H1 (cell line): ENCODE data around the gene GALNT12. TPM values are rescaled to one million over a fixed set of nuclear protein-coding genes. Genes with fewer than 3 reads are reported as not detected.
A peak's percentile ranks its signal among the peaks of the same experiment; 100 is the strongest.

ENCODE experiments used
- ASH2L ChIP-seq: fragments of 200-600, 300-600 bp; sonication (generic); IDR thresholded peaks from one replicate; pipeline ENCODE4 v1.7.1; 2017; ENCODE audit warnings: low read length
- ATF3 ChIP-seq: IDR thresholded peaks from 2 replicates; pipeline ENCODE4 v1.6.1; 2011; ENCODE audit warnings: low read depth, mild to moderate bottlenecking, low read length; ENCODE audit not compliant: insufficient read depth
- CBX8 ChIP-seq: fragments of 300-800, 300-1000 bp; sonication (generic); IDR thresholded peaks from 2 replicates; pipeline ENCODE4 v1.7.1; 2016; ENCODE audit warnings: low read depth, low read length, borderline replicate concordance
- CHD1 ChIP-seq: IDR thresholded peaks from 2 replicates; pipeline ENCODE4 v1.6.1; 2012; ENCODE audit warnings: low read depth, low read length, improper control_type of control experiment
- CHD2 ChIP-seq: IDR thresholded peaks from 2 replicates; pipeline ENCODE4 v1.6.1; 2012; ENCODE audit warnings: low read length, improper control_type of control experiment
- CREB1 ChIP-seq: IDR thresholded peaks from 2 replicates; pipeline ENCODE4 v1.6.1; 2012; ENCODE audit warnings: inconsistent platforms
- CTCF ChIP-seq, 3 experiments: IDR thresholded peaks; 1 replicate in 2 of 3; 2 replicates in 1 of 3; pipeline versions ENCODE4 v1.5.1 to v1.6.1; 2011; ENCODE audit warnings: low read length in 3 of 3, mild to moderate bottlenecking in 3 of 3, inconsistent platforms in 2 of 3, low read depth in 1 of 3, moderate library complexity in 1 of 3; ENCODE audit not compliant: insufficient read depth in 1 of 3; ENCODE audit errors: control extremely low read depth in 1 of 3
- EZH2 ChIP-seq: fragments of 200-600 bp; sonication (generic); IDR thresholded peaks from 2 replicates; pipeline ENCODE4 v1.7.1; 2012; ENCODE audit warnings: low read depth, mild to moderate bottlenecking, moderate library complexity, low read length, inconsistent platforms; ENCODE audit not compliant: severe bottlenecking
- GTF2F1 ChIP-seq: IDR thresholded peaks from 2 replicates; pipeline ENCODE4 v1.6.1; 2012; ENCODE audit warnings: low read depth, low read length, improper control_type of control experiment, borderline replicate concordance
- HDAC2 ChIP-seq, 2 experiments: fragments of 300-600 bp in 1 of 2; sonication (generic) in 1 of 2; IDR thresholded peaks; 2 replicates each; pipeline ENCODE4 v1.6.1; 2011 to 2012; ENCODE audit warnings: low read depth in 2 of 2, low read length in 2 of 2, mild to moderate bottlenecking in 2 of 2, moderate library complexity in 2 of 2, borderline replicate concordance in 1 of 2, inconsistent platforms in 1 of 2
- JUN ChIP-seq: IDR thresholded peaks from 2 replicates; pipeline ENCODE4 v1.6.1; 2011; ENCODE audit warnings: low read depth, mild to moderate bottlenecking, improper control_type of control experiment, low read length
- KDM5A ChIP-seq: fragments of 200-600 bp; IDR thresholded peaks from 2 replicates; pipeline ENCODE4 v1.7.1; 2012; ENCODE audit warnings: mild to moderate bottlenecking, low read length, inconsistent platforms, mixed read lengths
- MAFK ChIP-seq: IDR thresholded peaks from 2 replicates; pipeline ENCODE4 v1.6.1; 2012; ENCODE audit warnings: low read depth, mild to moderate bottlenecking, improper control_type of control experiment, low read length
- MAX ChIP-seq: IDR thresholded peaks from 2 replicates; pipeline ENCODE4 v1.6.1; 2012; ENCODE audit warnings: inconsistent platforms
- POLR2A ChIP-seq, 2 experiments: IDR thresholded peaks; 1 replicate in 1 of 2; 2 replicates in 1 of 2; pipeline ENCODE4 v1.6.1; 2011; ENCODE audit warnings: low read depth in 2 of 2, low read length in 2 of 2, mild to moderate bottlenecking in 2 of 2; ENCODE audit errors: control extremely low read depth in 1 of 2
- RFX5 ChIP-seq: IDR thresholded peaks from 2 replicates; pipeline ENCODE4 v1.6.1; 2011; ENCODE audit warnings: low read depth, low read length, improper control_type of control experiment, borderline replicate concordance
- SUZ12 ChIP-seq: fragments of 200-600 bp; sonication (generic); IDR thresholded peaks from 2 replicates; pipeline ENCODE4 v1.6.1; 2012; ENCODE audit warnings: mild to moderate bottlenecking, inconsistent platforms, low read length, moderate library complexity, mixed read lengths
- TCF12 ChIP-seq: IDR thresholded peaks from 2 replicates; pipeline ENCODE4 v1.6.1; 2011; ENCODE audit warnings: low read depth, mild to moderate bottlenecking, low read length
- USF2 ChIP-seq: IDR thresholded peaks from 2 replicates; pipeline ENCODE4 v1.6.1; 2011; ENCODE audit warnings: low read length, improper control_type of control experiment
- YY1 ChIP-seq: IDR thresholded peaks from 2 replicates; pipeline ENCODE4 v1.6.1; 2011; ENCODE audit warnings: low read depth, mild to moderate bottlenecking, low read length
- ZNF274 ChIP-seq: IDR thresholded peaks from 2 replicates; pipeline ENCODE4 v1.7.0; 2012; ENCODE audit warnings: low read length, borderline replicate concordance; ENCODE audit errors: extremely low read depth
- polyA plus RNA-seq, 7 experiments: library from polyadenylated mRNA; depleted of rRNA in 3 of 7; stranded (reverse) in 5 of 7; unstranded in 2 of 7; fragments of >200 nt in 5 of 7; fragments of 200-250 nt in 2 of 7; gene quantifications; 1 replicate in 5 of 7; 2 replicates in 1 of 7; 4 replicates in 1 of 7; pipeline versions ENCODE4 v1.2.1 to v1.2.3, GENCODE V29; 2011 to 2013; ENCODE audit warnings: missing spikeins in 2 of 7, mixed read lengths in 2 of 7
- total RNA-seq: library from RNA; stranded (reverse); fragmentation: NEBNext Ultra II Directional; extraction: Animal tissue kit (Norgen Biotek cat#: 25700); gene quantifications from 2 replicates; pipeline ENCODE4 v1.2.1, GENCODE V29; 2021

Gene GALNT12
- total and polyA plus RNA-seq, 2 of the 8 experiments (the other 6 are each of a cell fraction or from before 2014, with no cell fraction given), result 16.2 to 19.6 TPM

- TF ChIP-seq MAX (no peak), CREB1 (no peak), CBX8 (no peak), ZNF274 (no peak), EZH2 (no peak), ASH2L (no peak), CHD2 (no peak), GTF2F1 (no peak), TCF12 (no peak), USF2 (no peak), HDAC2 (IDR thresholded peaks at IDR 0.05; ENCODE audit: borderline replicate concordance in 1 of 2, low read depth in 2 of 2, low read length in 2 of 2) (no peak), YY1 (no peak), POLR2A (IDR thresholded peaks at IDR 0.05; ENCODE audit: control extremely low read depth in 1 of 2, low read depth in 2 of 2, low read length in 2 of 2) (peak in 1 of 2 experiments; percentile 40; a peak in 1 of 3 replicates), ATF3 (no peak), KDM5A (no peak), SUZ12 (no peak), JUN (no peak), MAFK (no peak), CTCF (IDR thresholded peaks at IDR 0.05; ENCODE audit: control extremely low read depth in 1 of 3, insufficient read depth in 1 of 3, low read depth in 1 of 3, low read length in 3 of 3) (peak in 1 of 3 experiments; percentile 15; a peak in 1 of 4 replicates), RFX5 (no peak), CHD1 (no peak)
These were observed at the start of gene GALNT12 (continued) for GRCh38 chr9:98807070-98807813.
